GM19240 (cell line): Measurements from ENCODE around the gene SIL1.

Source experiments
- DNase-seq: peaks from one replicate; pipeline ENCODE4 v3.0.0; 2011; ENCODE audit warnings: low spot score; ENCODE audit not compliant: insufficient read length

SIL1 gene

DNA sequence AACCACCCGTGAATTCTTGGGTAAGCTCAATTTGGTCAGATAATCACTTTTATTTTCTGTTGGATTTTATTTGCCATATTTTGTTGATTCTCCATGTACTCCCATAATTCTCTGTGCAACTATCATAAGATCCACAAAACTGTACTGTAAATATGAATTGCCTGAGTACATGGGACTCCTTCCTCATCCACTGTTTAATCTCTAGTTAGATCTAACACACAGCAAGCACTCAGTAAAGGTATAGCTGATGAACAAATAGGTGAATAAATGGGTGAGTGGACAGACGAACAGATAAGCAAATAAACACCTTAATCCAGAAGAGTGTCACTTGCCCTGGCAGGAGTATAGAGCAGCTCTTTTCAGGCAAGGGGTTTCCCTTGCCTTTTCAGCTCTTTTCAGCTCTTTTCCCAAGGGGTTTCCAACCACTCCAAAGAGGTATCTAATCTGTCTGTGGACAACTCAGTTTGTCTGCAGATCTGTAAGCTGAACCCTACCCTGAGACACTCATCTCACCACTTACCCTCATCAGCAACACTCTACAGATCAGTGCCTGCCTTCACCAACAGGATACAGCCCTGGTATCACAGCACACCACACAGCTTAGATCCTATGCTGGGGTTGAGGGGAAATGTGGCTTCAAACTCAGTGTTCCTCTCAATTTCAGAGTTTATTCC, 51.2 kb downstream of the SIL1 start:
- no peak for DNase-seq

DNA sequence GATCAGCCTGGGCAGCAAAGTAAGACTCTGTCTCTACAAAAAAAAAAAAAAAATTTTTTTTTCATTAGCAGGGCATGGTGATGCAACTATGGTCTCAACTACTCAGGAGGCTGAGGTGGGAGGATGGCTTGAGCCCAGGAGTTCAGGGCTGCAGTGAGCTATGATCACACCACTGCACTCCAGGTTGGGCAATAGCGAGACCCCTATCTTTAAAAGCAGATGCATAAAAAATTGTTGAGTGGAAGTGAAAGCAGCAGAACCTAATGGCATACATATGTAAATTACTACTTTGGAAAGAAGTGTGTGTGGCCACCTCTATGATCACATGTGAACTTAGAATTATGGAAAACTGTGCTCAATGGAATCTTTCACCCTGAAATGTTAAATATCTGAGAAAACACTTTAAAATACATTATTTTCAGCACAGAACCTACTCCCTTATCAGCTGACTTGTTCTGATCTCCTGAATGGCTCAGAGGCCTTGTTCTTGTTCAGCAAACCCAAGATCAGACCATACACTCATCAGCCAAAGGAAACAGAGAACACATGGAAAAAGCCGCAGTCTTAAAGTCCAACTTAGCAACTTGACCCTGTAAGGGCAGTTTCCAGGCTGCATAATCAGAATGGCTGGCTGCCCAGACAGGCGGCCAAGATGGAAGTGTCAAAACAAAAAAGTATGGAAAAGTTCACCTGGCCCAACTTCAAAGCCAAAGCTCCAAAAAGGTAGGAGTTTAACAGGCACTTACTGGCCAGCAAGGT, 56.5 kb downstream of the SIL1 start:
- DNase-seq: no peak

DNA sequence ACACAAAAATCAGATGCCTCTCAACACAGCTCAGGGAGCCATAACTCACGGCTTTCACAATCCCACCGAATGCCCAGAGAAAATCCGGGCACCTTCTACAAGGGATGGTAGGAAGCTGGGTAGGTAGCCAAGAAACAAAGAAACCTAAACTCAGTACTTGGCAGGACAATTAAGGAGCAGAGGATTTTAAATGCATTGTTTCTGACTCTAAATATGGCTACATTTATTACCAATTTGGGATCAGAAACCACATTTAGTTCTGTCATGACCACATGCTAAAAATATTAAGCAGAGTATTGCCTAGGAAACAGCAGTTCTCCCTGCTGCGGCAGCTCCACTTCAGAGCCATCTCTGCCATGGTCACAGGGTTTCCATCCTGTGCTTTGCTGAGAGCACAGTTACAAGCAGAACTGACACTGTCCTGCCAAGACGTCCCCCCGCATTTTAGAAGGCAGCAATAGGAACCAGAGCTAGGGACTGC, 57.5 kb downstream of the SIL1 start:
- DNase-seq: no peak

DNA sequence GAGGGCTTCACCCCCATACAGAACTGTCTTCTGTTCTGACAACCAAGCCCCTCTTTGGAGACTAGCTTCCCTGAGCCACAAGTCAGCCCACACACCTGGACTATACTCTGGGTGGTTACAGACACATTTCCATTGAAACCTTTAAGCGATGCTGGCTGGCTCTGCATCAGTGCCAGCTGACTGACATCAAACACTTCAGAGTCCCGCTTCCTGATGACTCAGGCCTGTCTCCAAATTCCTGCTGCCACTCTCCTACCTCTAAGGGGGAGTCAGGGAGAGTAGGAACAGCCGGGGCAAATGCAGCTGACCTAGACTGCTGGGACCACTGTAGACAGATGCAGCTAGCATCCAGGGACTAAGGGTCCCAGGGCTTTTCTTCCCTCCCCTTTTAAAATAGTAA, 59.4 kb downstream of the SIL1 start:
- no peak for DNase-seq

DNA sequence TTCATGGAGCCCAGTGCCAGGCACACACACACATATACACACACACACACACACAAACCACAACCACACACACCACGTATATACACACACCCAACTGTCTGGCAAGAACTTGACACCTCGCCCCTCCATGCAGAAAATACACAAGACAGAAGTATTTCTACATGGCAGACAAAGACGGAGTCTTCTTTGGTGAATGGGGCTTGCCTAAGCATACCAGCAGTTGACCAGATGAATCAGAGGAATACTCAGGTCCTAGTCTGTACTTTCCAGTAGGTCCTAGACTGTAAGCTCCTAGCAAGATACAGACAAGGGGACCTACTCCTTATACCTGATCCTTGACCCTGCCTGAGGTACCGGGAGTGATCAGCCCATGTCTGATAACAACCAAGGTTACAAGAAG, 60.1 kb downstream of the SIL1 start:
- DNase-seq: no peak

DNA sequence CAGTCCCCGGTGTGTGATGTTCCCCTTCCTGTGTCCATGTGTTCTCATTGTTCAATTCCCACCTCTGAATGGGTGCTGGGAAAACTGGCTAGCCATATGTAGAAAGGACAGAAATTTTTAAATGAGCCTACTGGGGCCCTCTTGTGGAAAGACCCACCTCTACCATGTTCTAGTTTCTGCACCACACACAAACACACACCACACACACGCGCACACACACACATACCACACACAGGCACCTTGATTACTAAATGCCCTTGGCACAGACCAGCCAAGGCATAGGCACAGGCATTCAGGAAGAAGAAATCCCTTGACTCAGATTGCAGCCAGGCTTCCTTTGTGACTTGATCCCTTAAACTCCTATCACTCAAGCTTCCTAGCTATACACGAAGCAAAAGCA, 60.5 kb downstream of the SIL1 start:
- no peak for DNase-seq

DNA sequence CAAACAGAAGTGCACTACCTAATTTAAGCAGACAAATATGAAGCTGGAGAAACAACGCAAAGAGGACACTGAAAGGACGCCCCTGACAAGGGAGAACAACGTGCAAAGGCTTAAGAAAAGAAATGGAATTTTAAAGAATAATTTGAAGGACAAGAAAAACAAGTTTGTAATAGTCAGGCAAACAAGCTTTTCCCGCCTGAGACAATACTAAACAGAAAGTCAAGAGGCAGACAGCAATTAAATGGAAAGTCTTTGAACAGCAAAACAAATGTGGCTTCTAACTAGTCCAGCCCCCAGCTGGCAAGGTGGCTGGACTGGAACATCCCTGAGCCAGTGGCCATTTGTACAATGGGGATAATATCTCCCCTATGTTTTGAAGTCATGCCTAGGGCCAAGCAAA, 63.3 kb downstream of the SIL1 start:
- DNase-seq: no peak

DNA sequence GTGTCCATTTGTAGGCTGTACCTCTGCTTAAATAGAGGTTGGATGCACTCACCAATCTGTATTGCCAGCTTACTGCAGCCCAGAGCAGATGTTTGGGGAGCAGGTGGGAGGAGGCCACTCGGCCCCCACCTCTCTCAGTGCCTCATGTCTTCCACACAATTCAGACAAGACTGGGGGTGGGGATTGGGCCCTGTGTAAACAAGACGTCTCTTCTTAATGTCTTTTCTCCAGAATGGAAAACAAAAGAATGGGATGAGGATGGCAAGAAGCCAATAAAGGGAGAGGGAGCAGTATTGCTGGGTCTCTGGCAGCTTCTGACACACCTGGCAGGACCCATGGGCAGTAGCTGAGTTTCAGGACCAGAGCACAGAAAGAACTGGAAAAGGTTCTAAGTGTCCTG, 64.9 kb downstream of the SIL1 start:
- no peak for DNase-seq

DNA sequence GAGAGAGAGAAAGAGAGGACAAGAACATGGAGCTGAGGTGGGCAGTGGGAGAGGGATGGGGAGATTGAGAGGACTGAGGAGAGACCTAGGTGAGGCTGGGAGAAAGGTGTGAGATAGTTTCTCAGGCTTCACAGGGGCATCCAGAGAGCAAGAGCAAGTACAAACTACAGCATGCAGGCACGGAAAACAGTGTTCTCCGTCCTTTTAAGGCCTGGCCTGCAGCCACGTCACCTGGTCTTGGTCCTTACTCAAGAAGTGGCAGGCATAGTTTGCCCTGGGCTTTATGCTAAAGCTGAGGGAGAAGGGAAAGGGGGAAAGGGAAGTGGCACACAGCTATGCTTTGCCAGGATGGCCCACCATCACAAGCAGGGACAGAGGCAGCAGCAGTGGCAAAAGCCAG, 65.7 kb downstream of the SIL1 start:
- no peak for DNase-seq

DNA sequence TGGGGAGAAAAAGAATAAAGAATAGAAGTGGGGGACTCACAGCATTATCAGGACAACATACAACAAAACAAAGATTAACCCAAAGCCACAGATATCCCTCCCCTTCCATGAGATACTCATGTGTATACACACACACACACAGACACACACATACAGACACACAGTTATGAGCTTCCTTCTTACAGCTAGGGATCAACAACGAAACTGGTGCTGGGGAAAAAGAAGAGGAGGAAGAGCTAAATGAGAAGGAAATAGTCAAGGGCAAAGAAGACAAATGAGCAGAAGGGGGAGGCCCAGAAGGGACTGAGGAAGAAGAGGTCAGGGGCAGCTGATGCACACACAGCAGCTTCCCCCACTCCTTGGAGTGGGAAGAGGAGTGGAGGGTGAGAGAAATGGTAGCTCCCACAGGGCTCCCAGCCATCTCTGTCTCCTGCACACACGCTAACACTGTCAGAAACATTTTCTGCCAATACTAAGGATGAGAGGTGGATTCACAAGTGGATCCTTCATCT, 66.2 kb downstream of the SIL1 start:
- DNase-seq: no peak

DNA sequence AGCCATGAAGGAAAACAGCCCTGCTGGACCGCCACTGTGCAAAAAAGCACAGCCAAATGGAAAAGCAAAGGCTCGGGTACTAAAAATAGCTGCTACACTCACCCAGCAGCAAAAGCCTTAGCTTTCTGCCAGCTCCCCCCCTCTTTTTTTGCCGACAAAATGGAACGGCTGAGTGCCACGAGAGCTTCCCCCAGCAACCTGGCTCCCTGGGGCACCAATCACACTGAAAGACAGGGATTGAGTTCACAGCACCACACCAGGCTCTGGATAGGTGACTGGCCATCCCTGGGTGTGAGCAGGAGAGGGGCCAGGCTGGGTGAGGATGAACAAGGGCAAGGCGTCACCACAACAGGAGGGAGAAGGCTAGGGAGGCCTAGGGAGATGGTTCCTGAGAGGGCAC, 66.7 kb downstream of the SIL1 start:
- no peak for DNase-seq

DNA sequence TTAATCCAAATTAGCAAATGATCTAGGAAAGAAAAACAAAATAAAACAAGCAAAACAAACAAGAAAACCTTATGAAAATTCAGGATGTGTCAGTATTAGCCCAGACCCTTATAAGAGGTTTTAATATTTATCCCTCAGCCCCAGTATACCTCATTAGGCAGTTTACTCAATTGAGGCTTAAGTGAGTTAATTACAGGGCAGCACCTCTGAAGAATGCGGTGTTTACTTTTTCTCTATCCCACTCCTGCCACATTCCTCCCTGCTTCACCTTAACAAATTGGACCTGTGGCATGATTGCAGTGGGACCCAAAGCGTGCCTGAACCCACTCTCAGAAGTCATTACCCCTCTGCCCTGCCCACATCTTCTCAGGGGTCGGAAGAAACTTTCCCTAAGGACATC, 67.1 kb downstream of the SIL1 start:
- no peak for DNase-seq

DNA sequence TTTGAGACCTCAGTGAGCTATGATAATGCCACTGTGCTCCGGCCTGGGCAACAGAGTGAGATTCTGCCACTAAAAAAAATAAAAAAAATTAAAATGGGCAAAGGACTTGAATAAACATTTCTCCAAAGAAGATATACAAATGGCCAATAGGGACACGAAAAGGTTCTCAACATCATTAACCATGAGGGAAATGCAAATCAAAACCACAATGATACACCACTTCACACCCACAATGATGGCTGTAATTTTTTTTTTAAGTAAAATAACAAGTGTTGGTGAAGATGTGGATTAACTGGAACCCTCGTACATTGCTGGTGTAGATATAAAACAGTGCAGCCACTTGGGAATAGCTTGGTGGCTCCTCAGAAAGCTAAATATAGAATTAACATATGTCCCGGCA, 68.0 kb downstream of the SIL1 start:
- no peak for DNase-seq

DNA sequence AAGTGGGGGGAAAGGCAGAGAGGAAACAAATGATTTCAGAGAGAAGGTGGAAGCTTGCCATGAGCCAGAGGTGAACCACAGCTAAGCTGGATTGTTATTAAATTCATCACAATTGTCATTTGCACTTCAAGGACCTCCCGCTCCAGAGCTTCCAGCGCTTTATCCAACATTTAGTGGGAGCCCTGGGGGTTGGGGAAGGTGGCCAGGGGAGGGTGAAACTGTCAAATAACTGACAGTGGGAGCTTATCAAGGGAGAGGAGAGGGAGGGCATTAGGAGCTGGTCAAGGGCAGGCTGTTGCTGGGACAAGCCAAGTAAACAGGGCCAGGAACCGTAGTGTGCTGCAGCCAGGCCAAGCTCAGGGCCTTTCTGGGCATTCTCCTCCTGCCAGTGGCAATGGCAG, 71.5 kb downstream of the SIL1 start:
- no peak for DNase-seq

DNA sequence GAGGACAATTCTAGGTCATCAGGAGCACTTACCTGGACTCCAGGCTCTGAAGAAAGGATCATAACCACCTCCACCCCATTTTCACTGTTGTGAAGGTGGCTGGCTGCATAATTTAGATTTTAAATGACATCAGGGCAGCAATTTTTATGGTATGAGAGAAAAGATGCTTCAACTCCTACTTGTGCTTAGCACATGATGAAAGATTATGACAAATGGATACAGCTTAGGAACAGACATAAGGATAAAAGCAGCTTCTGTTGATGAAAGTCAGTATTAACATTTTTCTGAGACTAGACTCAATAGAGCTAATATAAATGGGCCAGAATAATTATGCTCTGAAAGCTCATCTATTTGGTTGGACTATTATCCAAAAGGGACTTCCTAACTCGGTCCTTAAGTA, 72.2 kb downstream of the SIL1 start:
- no peak for DNase-seq

DNA sequence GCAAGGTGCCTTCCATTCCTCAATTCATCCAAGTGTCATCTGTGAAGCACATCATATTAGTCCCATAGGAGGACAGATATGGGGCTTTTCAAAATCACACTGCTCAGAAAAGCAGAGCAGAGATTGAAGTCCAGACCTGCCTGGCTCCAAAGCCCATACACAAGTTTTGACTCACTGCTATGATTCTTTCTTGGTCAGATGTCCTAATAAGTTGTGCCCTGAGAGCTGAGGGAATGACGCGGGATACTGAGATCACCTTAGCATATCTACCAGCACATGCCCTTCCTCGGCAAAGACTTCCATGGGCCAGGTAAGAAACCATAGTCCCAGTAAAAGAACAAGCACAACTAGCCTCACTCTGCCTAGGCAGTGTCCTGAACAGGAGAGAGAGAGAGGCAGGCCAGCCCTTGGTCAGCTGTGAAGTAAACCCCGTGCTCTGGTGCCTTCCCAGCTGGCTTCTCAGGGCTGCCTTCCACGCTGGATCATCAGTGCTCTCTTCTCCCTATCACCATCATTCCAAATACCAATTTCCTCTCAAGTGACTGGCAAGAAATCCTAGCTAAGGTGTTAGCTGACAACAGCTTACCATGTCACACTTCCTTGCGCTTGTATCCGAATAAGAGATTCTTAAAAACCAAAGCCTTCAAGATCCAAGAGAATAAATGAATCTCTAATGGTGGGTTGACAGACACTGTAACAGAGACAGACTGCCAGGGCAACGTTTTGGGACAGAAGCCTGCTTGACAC, 73.2 kb downstream of the SIL1 start:
- DNase-seq: no peak

DNA sequence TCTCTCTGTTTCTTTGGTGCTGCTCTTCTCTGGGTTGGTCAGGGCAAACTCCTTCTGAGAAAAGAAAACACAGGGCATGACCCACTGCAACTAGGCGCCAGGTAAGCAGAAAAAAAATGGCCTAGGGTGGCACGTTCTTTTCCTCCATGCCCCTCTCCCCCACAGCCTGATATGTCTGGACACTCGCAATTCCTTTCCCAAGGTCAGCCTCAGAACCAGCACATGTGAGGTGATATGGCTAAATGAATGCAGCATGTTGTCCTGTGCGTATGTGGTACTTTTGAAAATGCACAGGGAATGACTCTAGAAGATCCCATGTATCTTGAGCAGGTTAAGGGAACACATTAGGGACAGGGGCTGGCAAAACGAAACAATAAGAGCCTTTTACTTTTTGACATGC, 77.0 kb downstream of the SIL1 start:
- DNase-seq: no peak

DNA sequence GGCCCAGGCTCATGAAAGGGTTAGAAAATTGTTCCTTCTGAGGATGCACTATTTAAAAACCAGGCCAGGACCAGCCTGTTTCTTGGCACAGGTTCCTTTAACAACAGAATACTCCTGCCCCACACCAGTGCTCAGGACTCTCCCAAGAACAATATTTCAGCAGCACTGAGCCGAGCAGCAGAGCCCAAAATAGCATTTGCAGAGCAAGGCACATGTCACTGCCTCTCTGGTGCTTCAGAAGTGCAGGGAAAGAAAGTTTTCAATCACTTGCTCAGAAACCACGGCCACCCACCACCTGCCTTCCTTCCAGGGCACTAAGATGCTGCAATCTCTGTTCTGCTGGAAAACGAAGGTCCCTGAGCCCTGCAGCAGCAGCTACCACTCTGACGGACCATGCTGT, 77.6 kb downstream of the SIL1 start:
- DNase-seq: no peak

DNA sequence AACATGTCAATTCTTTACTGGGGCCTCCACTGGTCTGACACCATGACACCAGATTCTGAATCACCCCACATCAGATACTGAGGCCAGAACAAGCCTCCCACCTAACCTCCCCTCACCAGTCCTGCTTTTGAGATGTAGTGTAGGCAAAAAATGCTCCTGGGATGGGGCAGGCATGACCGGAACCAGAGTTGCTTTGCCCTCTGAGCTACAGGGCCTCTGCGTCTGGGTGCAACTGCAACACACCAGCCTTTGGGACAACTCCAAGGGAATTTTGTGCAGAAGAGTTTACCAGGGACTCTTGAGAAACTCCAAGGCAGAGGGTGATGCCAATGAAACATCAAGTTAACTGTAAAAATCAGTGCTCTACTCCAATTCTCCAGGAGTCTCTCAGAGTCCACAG, 79.4 kb downstream of the SIL1 start:
- DNase-seq: no peak

DNA sequence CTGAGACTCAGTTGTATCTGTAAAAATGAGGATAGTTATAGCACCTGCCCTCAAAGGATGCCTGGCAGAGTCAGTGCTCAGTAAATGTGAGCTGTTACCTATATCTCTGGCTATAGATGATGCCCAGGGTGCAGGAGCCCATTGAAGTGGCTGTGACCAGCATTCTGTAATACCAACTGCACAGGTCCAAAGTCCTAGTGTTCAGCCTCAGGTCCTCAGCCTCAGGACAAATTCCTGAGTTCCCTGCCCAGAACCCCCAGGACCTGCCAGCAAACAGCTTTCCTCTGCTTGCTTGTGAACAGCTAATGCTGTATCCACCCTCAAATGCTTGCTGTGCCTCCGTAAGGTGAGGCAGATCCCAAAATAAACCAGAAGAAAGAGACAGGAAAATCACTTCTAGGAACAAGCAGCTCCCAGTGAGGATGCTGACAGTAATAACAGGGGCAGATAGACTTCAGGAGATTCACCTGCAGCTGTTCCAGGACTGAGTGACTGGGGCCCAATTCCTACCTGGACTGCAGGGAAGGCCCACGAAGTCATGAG, 80.8 kb downstream of the SIL1 start:
- no peak for DNase-seq

DNA sequence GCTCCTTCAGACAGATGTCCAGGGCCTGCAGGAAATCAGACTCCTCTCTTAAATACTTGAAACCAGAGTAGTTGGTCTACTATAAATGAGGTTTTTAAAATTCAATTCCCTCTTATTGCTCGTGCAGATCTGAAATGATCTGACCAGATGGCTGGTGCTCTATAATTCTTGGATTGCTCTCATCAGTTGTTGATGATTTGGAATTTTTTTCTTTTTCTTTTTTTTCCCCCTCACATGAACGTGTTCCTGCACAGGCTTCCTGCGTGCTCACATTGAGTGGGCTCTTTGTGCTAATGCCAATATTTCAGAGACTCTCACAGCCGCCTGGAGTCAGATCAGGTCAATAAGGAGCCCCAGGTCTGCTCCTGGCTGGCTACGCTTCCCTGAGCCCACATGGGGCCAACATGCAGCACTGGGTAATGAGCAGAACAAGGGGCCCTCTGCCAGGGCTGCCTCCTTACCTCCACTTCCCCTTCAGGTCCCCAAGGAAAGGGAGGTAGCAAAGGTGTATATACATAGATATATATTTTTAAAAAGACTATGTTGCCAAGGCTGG, 82.0 kb downstream of the SIL1 start:
- no peak for DNase-seq

DNA sequence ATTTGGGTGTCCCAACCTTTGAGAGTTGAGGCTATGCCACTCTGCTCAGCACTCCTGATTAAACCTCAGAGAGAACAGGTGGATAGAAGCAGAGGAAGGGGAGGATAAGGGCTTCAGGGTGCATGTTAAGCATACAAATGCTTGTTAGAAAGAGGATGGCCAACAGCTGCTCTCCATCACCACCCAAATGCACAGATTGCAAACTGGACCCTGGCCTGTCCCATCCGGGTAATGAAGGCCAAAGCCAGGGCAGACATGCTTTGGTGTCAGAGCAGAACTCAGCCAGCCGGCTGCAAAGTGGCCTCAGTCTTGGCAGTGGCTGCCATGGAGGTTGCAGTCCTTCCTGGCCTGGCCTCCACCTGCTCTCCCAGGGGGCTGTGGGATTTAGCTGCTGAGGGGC, 84.3 kb downstream of the SIL1 start:
- DNase-seq: no peak
